GM10266 (cell line): ENCODE data around the gene FAM168B.

Experiments
- DNase-seq: peaks from one replicate; pipeline ENCODE4 v3.0.0; 2012; ENCODE audit errors: extremely low spot score
- TF ChIP-seq, protein P1 (sequence below): IDR thresholded peaks from 2 replicates; pipeline ENCODE4 v1.5.1; 2012; ENCODE audit warnings: mild to moderate bottlenecking, low read depth; ENCODE audit not compliant: control insufficient read depth, insufficient read depth; ENCODE audit errors: missing control alignments

Gene FAM168B

DNA sequence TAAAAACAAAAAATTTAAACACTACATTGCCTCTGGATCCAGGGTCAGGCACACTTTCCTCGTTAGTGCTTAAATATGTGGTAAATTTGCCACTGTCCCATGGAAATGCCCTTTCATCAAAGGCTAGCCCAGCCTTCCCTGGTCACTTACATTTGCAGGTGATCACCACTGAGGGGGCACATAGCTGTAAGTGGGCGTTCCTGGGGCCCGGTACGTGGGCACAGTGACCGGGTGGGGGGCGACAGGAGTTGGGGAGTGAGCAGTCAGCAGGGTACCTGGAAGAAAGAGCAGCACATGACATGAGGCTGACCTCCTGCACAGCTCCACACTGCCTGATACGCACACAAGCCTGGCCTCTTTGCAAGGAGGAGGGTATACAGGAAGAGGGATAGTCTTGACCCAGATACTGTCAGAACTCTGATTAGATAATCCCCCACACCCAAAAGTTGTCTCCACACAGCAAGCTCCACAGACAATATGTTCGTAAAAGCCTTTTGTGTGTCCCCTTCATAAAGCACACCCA lies 40.5 kb downstream of the FAM168B start:
- no peak for DNase-seq
- TF ChIP-seq, protein P1, sequence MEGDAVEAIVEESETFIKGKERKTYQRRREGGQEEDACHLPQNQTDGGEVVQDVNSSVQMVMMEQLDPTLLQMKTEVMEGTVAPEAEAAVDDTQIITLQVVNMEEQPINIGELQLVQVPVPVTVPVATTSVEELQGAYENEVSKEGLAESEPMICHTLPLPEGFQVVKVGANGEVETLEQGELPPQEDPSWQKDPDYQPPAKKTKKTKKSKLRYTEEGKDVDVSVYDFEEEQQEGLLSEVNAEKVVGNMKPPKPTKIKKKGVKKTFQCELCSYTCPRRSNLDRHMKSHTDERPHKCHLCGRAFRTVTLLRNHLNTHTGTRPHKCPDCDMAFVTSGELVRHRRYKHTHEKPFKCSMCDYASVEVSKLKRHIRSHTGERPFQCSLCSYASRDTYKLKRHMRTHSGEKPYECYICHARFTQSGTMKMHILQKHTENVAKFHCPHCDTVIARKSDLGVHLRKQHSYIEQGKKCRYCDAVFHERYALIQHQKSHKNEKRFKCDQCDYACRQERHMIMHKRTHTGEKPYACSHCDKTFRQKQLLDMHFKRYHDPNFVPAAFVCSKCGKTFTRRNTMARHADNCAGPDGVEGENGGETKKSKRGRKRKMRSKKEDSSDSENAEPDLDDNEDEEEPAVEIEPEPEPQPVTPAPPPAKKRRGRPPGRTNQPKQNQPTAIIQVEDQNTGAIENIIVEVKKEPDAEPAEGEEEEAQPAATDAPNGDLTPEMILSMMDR: no peak

GRCh38 chr2:131050896-131051295 lies 42.4 kb downstream of the FAM168B start:
- TF ChIP-seq, protein P1: no peak
- DNase-seq: no peak

- TF ChIP-seq, protein P1: no peak
These were observed 44.0 kb downstream of the FAM168B start for GRCh38 chr2:131049150-131049718.

DNA sequence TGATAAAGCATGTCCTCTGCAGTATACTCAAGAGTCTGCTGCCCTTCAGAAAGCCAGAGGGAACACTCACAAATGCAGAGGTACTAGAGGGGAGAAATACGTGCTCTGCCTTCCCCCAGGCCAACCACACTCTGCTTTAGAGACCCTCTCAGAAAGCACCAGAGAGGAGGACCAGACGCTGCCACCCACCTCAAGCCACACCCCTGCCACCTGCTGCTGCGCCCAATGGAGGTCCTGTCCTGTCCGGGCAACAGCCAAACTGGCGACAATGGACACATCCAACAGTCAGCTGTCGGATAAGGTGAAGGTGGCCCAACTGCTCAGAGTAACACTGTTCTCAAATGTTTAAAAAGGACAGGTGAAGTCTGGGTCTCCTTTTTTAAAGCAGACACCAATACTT lies 44.6 kb downstream of the FAM168B start:
- peak; percentile 8 for DNase-seq
- TF ChIP-seq, protein P1: no peak

More at GRCh38 chr2:131049150-131049718, 44.0 kb downstream of the FAM168B start:
- peak; percentile 15 for DNase-seq

GRCh38 chr2:131047920-131048560 lies 45.2 kb downstream of the FAM168B start:
- TF ChIP-seq, protein P1: no peak
- no peak for DNase-seq

DNA sequence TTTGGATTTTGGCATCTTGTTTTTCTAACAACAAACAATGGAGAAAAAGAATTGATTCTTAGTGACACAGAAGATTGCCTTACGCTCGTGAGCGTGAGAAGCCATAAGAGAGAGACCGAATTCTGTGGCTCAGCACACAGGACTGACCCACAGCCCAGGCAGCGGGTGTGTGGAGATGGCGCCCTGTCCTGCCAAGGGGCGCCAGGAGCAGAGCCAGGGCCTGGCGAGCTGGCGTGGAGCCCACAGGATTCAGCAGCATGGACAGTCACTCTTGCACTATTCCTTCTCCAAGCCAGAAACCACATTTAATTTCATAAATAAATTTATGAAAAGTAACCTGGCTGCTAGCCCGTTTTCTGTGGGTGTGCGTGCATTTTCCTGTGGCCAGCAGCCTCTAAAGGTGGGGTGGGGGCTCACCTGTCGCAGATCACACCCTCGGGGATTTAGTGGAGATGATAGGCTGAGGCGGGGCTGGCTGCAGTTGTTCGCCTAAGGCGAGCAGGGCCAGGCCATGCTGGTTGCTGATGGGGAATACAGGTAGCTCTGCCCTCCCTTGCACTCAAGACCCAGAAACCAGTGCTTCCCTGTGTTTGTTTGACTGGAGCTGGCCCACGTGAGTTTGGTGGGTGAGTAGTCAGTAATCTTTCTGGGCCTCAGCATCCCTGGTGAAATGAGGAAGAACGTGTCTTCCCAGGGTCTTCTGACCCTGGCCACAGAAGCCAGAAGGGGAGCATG lies 46.2 kb downstream of the FAM168B start:
- DNase-seq: peak; percentile 13
- TF ChIP-seq, protein P1: no peak
